ENCODE measurements around the gene KLHL33. TPM values are rescaled to one million over a fixed set of nuclear protein-coding genes. Genes with fewer than 3 reads are reported as not detected.

KLHL33 gene
- total and polyA plus RNA-seq, 2 experiments from 2014 or later = 0.05 TPM; not detected in 1

- 3% methylated on average over 42 of the region's 43 CpGs for WGBS (ENCODE audit: low lambda C conversion rate, missing lambda C conversion rate)
- peak; percentile 94 for DNase-seq (ENCODE audit: low spot score)
These were observed 22.9 kb downstream of the KLHL33 start, which contains the start of gene TEP1 for GRCh38 chr14:20412876-20413743. Gene TEP1, minus strand, starts transcription at chr14:20413501. Its CDS starts 5,062 bp downstream, at chr14:20408439.

GRCh38 chr14:20412411-20412810 is 23.6 kb downstream of the KLHL33 start:
- peak overlapping the region; percentile 98 for H3K27ac ChIP-seq
- no peaks in the 10 kb centered on the region for H3K36me3 ChIP-seq (replicated peaks; ENCODE audit: insufficient read depth, low read depth)
- H3K9me3 ChIP-seq (ENCODE audit: low read depth) = no peaks in the 10 kb centered on the region
- H2AFZ ChIP-seq = peak overlapping the region; percentile 90
- H3K79me2 ChIP-seq = peaks cover 32% of the 10 kb centered on the region
- no peak for DNase-seq (ENCODE audit: low spot score)
- TF ChIP-seq EZH2 (IDR thresholded peaks at IDR 0.05; ENCODE audit: borderline replicate concordance) = no peak
- no peak for TF ChIP-seq CTCF (IDR thresholded peaks at IDR 0.05; ENCODE audit: poor library complexity)
- no peak for TF ChIP-seq EZH2phosphoT487 (IDR thresholded peaks at IDR 0.05; ENCODE audit: low read depth, severe bottlenecking, unreplicated experiment)
- no peaks in the 10 kb centered on the region for H3K27me3 ChIP-seq
- H3K4me1 ChIP-seq (ENCODE audit: insufficient read depth) = peaks cover 7% of the 10 kb centered on the region
- no peaks in the 10 kb centered on the region for H4K20me1 ChIP-seq (ENCODE audit: insufficient read depth, poor library complexity, severe bottlenecking)
- H3K4me2 ChIP-seq = peak overlapping the region; percentile 81
- H3K9me2 ChIP-seq (replicated peaks; ENCODE audit: insufficient read depth) = no peaks in the 10 kb centered on the region
- peak overlapping the region; percentile 62 for H3K4me3 ChIP-seq
- 5% methylated on average over 7 of the region's 7 CpGs for WGBS (ENCODE audit: low lambda C conversion rate, missing lambda C conversion rate)

More at GRCh38 chr14:20412876-20413743, 22.9 kb downstream of the KLHL33 start, which contains the start of gene TEP1:
- Histone ChIP-seq H2AFZ (peak within 1 kb of the TSS; percentile 90), H3K9me3 (ENCODE audit: low read depth) (no peaks in the 10 kb centered on the region), H4K20me1 (ENCODE audit: insufficient read depth, poor library complexity, severe bottlenecking) (no peaks in the 10 kb centered on the region), H3K4me1 (ENCODE audit: insufficient read depth) (peaks cover 7% of the 10 kb centered on the region), H3K27ac (peak within 1 kb of the TSS; percentile 98), H3K27me3 (no peaks in the 10 kb centered on the region), H3K4me3 (peak within 1 kb of the TSS; percentile 62), H3K79me2 (peaks cover 32% of the 10 kb centered on the region), H3K4me2 (peak within 1 kb of the TSS; percentile 81), H3K9me2 (replicated peaks; ENCODE audit: insufficient read depth) (no peaks in the 10 kb centered on the region), H3K36me3 (replicated peaks; ENCODE audit: insufficient read depth, low read depth) (no peaks in the 10 kb centered on the region)
- TF ChIP-seq CTCF (IDR thresholded peaks at IDR 0.05; ENCODE audit: poor library complexity) (no peak), EZH2 (IDR thresholded peaks at IDR 0.05; ENCODE audit: borderline replicate concordance) (no peak), EZH2phosphoT487 (IDR thresholded peaks at IDR 0.05; ENCODE audit: low read depth, severe bottlenecking, unreplicated experiment) (no peak)

- Histone ChIP-seq H3K27ac (no peak overlapping the region), H3K4me1 (ENCODE audit: insufficient read depth) (peaks cover 5% of the 10 kb centered on the region), H3K4me2 (no peak overlapping the region)
These were observed 26.7 kb downstream of the KLHL33 start for GRCh38 chr14:20409226-20409625.

GRCh38 chr14:20403521-20403920 is 32.4 kb downstream of the KLHL33 start:
- H3K36me3 ChIP-seq (replicated peaks; ENCODE audit: insufficient read depth, low read depth) = no peaks in the 10 kb centered on the region
- WGBS (ENCODE audit: low lambda C conversion rate, missing lambda C conversion rate) = 88% methylated on average over 11 of the region's 11 CpGs
- no peak for TF ChIP-seq EZH2 (IDR thresholded peaks at IDR 0.05; ENCODE audit: borderline replicate concordance)
- TF ChIP-seq CTCF (IDR thresholded peaks at IDR 0.05; ENCODE audit: poor library complexity) = no peak
- no peak for TF ChIP-seq EZH2phosphoT487 (IDR thresholded peaks at IDR 0.05; ENCODE audit: low read depth, severe bottlenecking, unreplicated experiment)
- no peaks in the 10 kb centered on the region for H3K9me3 ChIP-seq (ENCODE audit: low read depth)
- DNase-seq (ENCODE audit: low spot score) = no peak
- no peaks in the 10 kb centered on the region for H3K9me2 ChIP-seq (replicated peaks; ENCODE audit: insufficient read depth)
- H3K4me3 ChIP-seq = no peak overlapping the region
- no peaks in the 10 kb centered on the region for H4K20me1 ChIP-seq (ENCODE audit: insufficient read depth, poor library complexity, severe bottlenecking)
- no peaks in the 10 kb centered on the region for H3K27me3 ChIP-seq
- H3K4me2 ChIP-seq = no peak overlapping the region
- H3K27ac ChIP-seq = no peak overlapping the region
- H3K79me2 ChIP-seq = peaks cover 13% of the 10 kb centered on the region
- H2AFZ ChIP-seq = no peak overlapping the region
- H3K4me1 ChIP-seq (ENCODE audit: insufficient read depth) = no peaks in the 10 kb centered on the region

More at GRCh38 chr14:20409226-20409625, 26.7 kb downstream of the KLHL33 start:
- no peak overlapping the region for H2AFZ ChIP-seq
- no peaks in the 10 kb centered on the region for H3K9me3 ChIP-seq (ENCODE audit: low read depth)
- no peaks in the 10 kb centered on the region for H3K27me3 ChIP-seq
- no peaks in the 10 kb centered on the region for H3K9me2 ChIP-seq (replicated peaks; ENCODE audit: insufficient read depth)
- WGBS (ENCODE audit: low lambda C conversion rate, missing lambda C conversion rate) = 86% methylated on average over 2 of the region's 2 CpGs
- H3K79me2 ChIP-seq = peaks cover 45% of the 10 kb centered on the region
- H3K4me3 ChIP-seq = no peak overlapping the region
- no peak for DNase-seq (ENCODE audit: low spot score)
- H4K20me1 ChIP-seq (ENCODE audit: insufficient read depth, poor library complexity, severe bottlenecking) = no peaks in the 10 kb centered on the region
- TF ChIP-seq EZH2 (IDR thresholded peaks at IDR 0.05; ENCODE audit: borderline replicate concordance) = no peak
- no peak for TF ChIP-seq EZH2phosphoT487 (IDR thresholded peaks at IDR 0.05; ENCODE audit: low read depth, severe bottlenecking, unreplicated experiment)
- H3K36me3 ChIP-seq (replicated peaks; ENCODE audit: insufficient read depth, low read depth) = no peaks in the 10 kb centered on the region

Data from hepatocyte (in vitro differentiated cells).